ENCODE data around the gene SEC24D.

GRCh38 chr4:118732591-118733330 is 103.2 kb downstream of the SEC24D start:
- TF ChIP-seq CTCF (IDR thresholded peaks at IDR 0.05) (no peak), ZFX (IDR thresholded peaks at IDR 0.05; ENCODE audit: borderline replicate concordance) (no peak)
